NCI-H2227 (cell line): Measurements from ENCODE around the gene UBFD1.
"Not testable (repeated sequence)": the region's sequence is repeated elsewhere in the genome, so short reads cannot be mapped to it uniquely, and the experiment has no call there.

Experiments used
- DNase-seq: peaks from one replicate; lab custom pipeline; 2025; ENCODE audit not compliant: unreplicated experiment; lab: John Stamatoyannopoulos, UW

UBFD1 gene

DNA sequence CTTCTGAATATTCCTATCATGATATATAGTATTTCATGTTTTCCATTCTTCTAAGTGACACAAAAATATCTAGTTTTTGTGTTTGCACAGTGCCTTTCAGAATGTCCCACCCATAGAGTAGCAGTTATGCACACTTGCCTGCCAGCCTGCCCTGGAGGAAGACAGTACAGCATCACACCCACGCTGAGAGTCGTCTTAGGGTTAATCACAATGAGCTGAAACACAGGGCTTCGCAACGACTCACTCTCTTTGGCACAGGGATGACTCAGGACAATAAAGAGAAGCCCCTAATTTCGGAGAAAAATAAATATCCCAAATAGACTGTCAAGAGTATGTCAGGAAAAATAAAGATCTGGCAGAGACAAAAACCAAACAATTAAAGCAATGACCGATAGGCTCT is 50.2 kb downstream of the UBFD1 start:
- no peak for DNase-seq

- no peak for DNase-seq
Observed at GRCh38 chr16:23608194-23608593, 50.7 kb downstream of the UBFD1 start.

GRCh38 chr16:23609929-23610328 is 52.4 kb downstream of the UBFD1 start:
- DNase-seq: no peak

- not testable (repeated sequence) for DNase-seq
Observed at GRCh38 chr16:23610905-23611304, 53.4 kb downstream of the UBFD1 start.

- no peak for DNase-seq
Observed at GRCh38 chr16:23611936-23612335, 54.4 kb downstream of the UBFD1 start.

DNA sequence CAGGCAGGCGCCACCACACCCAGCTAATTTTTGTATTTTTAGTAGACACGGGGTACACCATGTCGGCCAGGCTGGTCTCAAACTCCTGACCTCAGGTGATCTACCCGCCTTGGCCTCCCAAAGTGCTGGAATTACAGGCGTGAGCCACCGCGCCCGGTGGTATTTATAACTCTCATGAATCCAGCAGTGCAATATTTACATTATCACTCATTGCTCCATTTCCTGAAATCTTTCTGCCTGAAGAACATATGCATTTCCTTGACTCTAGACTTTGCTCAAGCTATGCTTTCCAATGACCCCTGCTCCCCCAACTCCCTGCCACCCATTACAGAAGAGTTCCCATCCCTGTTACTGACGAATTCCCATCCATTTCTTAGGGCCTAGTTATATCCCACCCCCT is 58.3 kb downstream of the UBFD1 start:
- no peak for DNase-seq
